Stomach (tissue), 9 donors: ENCODE measurements around the gene XRN1. TPM values are rescaled to one million over a fixed set of nuclear protein-coding genes. Genes with fewer than 3 reads are reported as not detected.

Experiments used
- DNase-seq, 2 donors: peaks; one replicate each; pipeline versions ENCODE4 v3.0.0 to v3.0.0-alpha.2; 2013 to 2019
- H3K27ac ChIP-seq, 5 donors: fragments of 200-600 bp in 4 of 5; sonication (generic) in 4 of 5; one replicate each; pipeline ENCODE4 v1.5.1; 2013 to 2019; ENCODE audit warnings: mild to moderate bottlenecking in 1 of 5, moderate library complexity in 1 of 5
- H3K27me3 ChIP-seq, 3 donors: fragments of 200-600 bp; sonication (generic); one replicate each; pipeline ENCODE4 v1.5.1; 2017 to 2019; ENCODE audit warnings: mixed run types in 1 of 3
- H3K36me3 ChIP-seq, 4 donors: fragments of 200-600 bp; sonication (generic); 1 replicate in 3 of 4; 2 replicates in 1 of 4; pipeline ENCODE4 v1.5.1; 2016 to 2019
- H3K4me1 ChIP-seq, 4 donors: fragments of 200-600 bp; sonication (generic); one replicate each; pipeline ENCODE4 v1.5.1; 2016 to 2019
- H3K4me3 ChIP-seq, 4 donors: fragments of 200-600 bp; sonication (generic) in 3 of 4; one replicate each; pipeline ENCODE4 v1.5.1; 2016 to 2019; ENCODE audit warnings: mild to moderate bottlenecking in 1 of 4
- H3K9me3 ChIP-seq, 4 donors: fragments of 200-600 bp; sonication (generic); one replicate each; pipeline ENCODE4 v1.5.1; 2016 to 2019
- EP300 ChIP-seq: sonication (generic); formaldehyde crosslinking; IDR thresholded peaks from one replicate; pipeline ENCODE4 v1.6.1; 2017; ENCODE audit warnings: antibody characterized with exemption
- POLR2A ChIP-seq, 4 donors: fragments of 450-650 bp; IDR thresholded peaks; one replicate each; pipeline ENCODE4 v1.6.1; 2016; ENCODE audit warnings: antibody characterized with exemption in 4 of 4, control low read depth in 2 of 4, mild to moderate bottlenecking in 1 of 4, moderate library complexity in 1 of 4
- POLR2AphosphoS5 ChIP-seq, 3 donors: sonication (generic); formaldehyde crosslinking; IDR thresholded peaks; one replicate each; pipeline ENCODE4 v1.6.1; 2016; ENCODE audit warnings: antibody characterized with exemption in 3 of 3
- WGBS, 5 donors: extraction: QIAGEN DNeasy Blood & Tissue Kit in 3 of 5; methylation state at CpG; one replicate each; pipeline versions ENCODE4 v1.1.5 to v1.1.7; 2013 to 2018; 5-methylcytosine and 5-hydroxymethylcytosine counted together
- intact Hi-C: fragments of 100-400 bp; cut with DNase I; formaldehyde crosslinking; loops from one replicate; pipeline ENCODE4 v1.15.1; 2023; ENCODE audit warnings: low total_unique reads
- polyA plus RNA-seq, 3 donors: library from polyadenylated mRNA; stranded (reverse); fragments of 200-250 nt; gene quantifications; one replicate each; pipeline ENCODE4 v1.2.3, GENCODE V29; 2013
- total RNA-seq, 5 donors: library from RNA; depleted of rRNA; stranded (reverse); fragments of >200 nt; gene quantifications; one replicate each; pipeline versions ENCODE4 v1.1.0 to v1.2.3, GENCODE V29; 2014 to 2016
- TF ChIP-seq, protein P1 (sequence below), 7 experiments: fragments of 450-650 bp in 4 of 7; fragments of 200-600 bp in 3 of 7; sonication (generic) in 3 of 7; IDR thresholded peaks; one replicate each; pipeline ENCODE4 v1.5.1; 2016 to 2019; ENCODE audit warnings: antibody characterized with exemption in 7 of 7, control low read depth in 2 of 7, mild to moderate bottlenecking in 1 of 7
- donor health status: healthy with polysubstance abuse.
- donor health status: Bipolar disorder and iron deficiency.
- donor health status: healthy.

The XRN1 gene
- total and polyA plus RNA-seq, 8 donors: 2.3 to 122 (median 25.9) TPM

DNA sequence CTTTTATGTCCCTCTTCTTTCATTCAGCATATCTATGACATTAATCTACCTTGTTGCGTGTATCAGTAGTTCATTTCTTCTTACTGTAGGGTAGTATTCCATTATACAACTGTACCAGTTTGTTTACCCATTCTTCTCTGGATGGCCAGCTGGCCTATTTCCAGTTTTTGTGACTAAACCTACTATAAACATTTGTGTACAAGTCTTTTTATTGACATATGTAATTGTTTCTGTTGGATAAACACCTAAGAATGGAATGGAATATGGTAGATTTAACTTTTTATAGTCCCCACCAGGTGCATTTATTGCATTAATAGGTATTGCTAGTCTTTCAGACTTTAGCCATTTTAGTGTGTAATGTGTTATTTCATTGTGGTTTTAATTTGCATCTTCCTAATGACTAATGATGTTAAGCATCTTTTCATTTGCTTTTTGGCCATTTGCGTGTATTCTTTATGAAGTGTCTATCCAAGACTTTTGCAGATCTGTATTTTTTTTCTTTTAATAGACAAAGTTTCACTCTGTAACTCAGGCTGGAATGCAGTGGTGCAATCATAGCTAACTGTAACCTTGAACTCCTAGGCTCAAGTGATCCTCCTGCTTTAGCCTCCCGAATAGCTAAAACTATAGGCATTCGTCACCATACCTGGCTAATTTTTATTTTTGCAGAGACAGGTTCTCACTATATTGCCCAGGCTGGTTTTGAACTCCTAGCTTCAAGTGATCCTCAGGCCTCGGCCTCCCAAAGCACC is 41.9 kb upstream of the XRN1 start:
- no peaks in the 10 kb centered on the region for H3K4me1 ChIP-seq
- H3K27ac ChIP-seq: no peak overlapping the region
- peaks cover 12 to 96% (median 91%) of the 10 kb centered on the region in 4 donors for H3K36me3 ChIP-seq
- no peak overlapping the region for H3K4me3 ChIP-seq
- TF ChIP-seq EP300: no peak
- TF ChIP-seq, protein P1, sequence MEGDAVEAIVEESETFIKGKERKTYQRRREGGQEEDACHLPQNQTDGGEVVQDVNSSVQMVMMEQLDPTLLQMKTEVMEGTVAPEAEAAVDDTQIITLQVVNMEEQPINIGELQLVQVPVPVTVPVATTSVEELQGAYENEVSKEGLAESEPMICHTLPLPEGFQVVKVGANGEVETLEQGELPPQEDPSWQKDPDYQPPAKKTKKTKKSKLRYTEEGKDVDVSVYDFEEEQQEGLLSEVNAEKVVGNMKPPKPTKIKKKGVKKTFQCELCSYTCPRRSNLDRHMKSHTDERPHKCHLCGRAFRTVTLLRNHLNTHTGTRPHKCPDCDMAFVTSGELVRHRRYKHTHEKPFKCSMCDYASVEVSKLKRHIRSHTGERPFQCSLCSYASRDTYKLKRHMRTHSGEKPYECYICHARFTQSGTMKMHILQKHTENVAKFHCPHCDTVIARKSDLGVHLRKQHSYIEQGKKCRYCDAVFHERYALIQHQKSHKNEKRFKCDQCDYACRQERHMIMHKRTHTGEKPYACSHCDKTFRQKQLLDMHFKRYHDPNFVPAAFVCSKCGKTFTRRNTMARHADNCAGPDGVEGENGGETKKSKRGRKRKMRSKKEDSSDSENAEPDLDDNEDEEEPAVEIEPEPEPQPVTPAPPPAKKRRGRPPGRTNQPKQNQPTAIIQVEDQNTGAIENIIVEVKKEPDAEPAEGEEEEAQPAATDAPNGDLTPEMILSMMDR (IDR thresholded peaks at IDR 0.05): no peak
- TF ChIP-seq POLR2A (IDR thresholded peaks at IDR 0.05): no peak
- TF ChIP-seq POLR2AphosphoS5 (IDR thresholded peaks at IDR 0.05): no peak
- 93 to 99% (median 95%) methylated on average over 5 of the region's 5 CpGs for WGBS, 5 donors
- intact Hi-C loops: no loop called here
- H3K9me3 ChIP-seq: no peaks in the 10 kb centered on the region
- DNase-seq: no peak
- no peaks in the 10 kb centered on the region for H3K27me3 ChIP-seq

DNA sequence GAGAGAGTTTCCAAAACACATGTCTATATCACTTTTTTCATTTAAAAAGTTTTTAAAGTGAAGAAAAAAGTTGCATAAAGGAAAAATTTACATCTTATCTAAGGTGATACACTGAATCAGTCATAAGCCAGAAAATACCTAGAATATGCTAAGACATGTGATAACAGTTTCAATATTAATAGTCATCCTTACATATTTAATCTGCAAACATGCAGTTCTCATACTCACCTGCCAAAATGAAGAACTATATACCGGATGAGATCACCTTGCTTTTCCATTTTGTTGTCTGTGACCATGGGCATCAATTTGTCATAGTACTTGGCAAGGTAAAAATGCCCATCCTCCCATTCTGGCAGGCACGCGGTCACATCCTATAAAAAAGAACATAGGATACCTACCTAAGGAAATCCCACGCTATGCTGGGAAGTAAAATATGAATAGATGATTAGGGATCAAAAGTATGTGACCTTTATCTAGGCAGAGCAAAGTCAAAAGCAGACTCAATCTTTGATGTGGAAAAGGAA is 37.1 kb upstream of the XRN1 start:
- no peak overlapping the region for H3K4me3 ChIP-seq
- no peak overlapping the region for H3K27ac ChIP-seq
- no peak for DNase-seq
- peaks cover 8 to 20% (median 15%) of the 10 kb centered on the region in 4 donors for H3K9me3 ChIP-seq
- TF ChIP-seq POLR2AphosphoS5 (IDR thresholded peaks at IDR 0.05): no peak
- TF ChIP-seq, protein P1 (IDR thresholded peaks at IDR 0.05): no peak
- no peak for TF ChIP-seq POLR2A (IDR thresholded peaks at IDR 0.05)
- no peak for TF ChIP-seq EP300
- peaks cover 41 to 99% (median 92%) of the 10 kb centered on the region in 4 donors for H3K36me3 ChIP-seq
- intact Hi-C loops: no loop called here
- H3K27me3 ChIP-seq: no peaks in the 10 kb centered on the region
- no peaks in the 10 kb centered on the region for H3K4me1 ChIP-seq
- 94 to 99% (median 96%) methylated on average over 4 of the region's 4 CpGs for WGBS, 5 donors

DNA sequence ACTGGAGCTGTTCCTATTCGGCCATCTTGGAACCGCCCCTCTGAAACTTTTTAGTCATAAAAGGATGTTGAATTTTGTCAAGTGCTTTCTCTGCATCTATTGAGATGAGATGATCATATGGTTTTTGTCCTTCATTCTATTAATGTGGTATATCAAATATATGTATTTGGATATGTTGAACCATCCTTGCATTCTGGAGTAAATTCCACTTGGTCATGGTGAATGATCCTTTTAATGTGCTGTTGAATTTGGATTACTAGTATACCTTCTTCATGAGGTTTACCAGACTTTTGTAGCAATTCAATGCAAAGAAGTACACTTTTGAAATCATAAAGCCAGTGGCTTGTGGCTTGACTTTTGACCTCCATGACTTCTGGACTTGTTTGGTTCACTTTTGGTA is 33.4 kb upstream of the XRN1 start:
- intact Hi-C loops: no loop called here
- peaks cover 8 to 21% (median 15%) of the 10 kb centered on the region in 4 donors for H3K9me3 ChIP-seq
- no peaks in the 10 kb centered on the region for H3K4me1 ChIP-seq
- WGBS, 5 donors: 96 to 100% (median 98%) methylated on average over 2 of the region's 2 CpGs
- no peak for TF ChIP-seq EP300
- TF ChIP-seq, protein P1 (IDR thresholded peaks at IDR 0.05): no peak
- TF ChIP-seq POLR2A (IDR thresholded peaks at IDR 0.05): no peak
- no peak for TF ChIP-seq POLR2AphosphoS5 (IDR thresholded peaks at IDR 0.05)
- H3K4me3 ChIP-seq: no peak overlapping the region
- no peak for DNase-seq
- peaks cover 38 to 63% (median 61%) of the 10 kb centered on the region in 4 donors for H3K36me3 ChIP-seq
- no peaks in the 10 kb centered on the region for H3K27me3 ChIP-seq
- no peak overlapping the region for H3K27ac ChIP-seq

DNA sequence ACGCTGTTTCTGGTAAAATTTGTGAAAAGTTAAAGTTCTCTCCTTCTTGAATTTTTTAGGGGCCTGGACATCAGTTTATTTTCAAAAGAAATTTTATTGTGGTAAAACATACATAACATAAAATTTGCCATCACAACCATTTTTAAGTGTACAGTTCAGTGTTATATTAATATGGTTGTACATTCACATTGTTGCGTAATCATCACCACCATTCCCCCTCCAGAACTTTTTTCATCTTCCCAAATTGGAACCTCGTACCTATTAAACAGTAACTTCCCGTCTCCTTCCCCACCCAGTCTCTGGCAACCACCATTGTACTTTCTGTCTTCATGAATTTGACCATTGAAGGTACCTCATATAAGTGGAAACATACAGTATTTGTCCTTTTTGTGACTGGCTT is 23.0 kb upstream of the XRN1 start:
- Histone ChIP-seq H3K9me3 (peaks cover 0 to 10% (median 8%) of the 10 kb centered on the region in 4 donors), H3K4me1 (no peaks in the 10 kb centered on the region), H3K36me3 (peaks cover 0 to 10% (median 3%) of the 10 kb centered on the region in 4 donors), H3K27me3 (no peaks in the 10 kb centered on the region), H3K27ac (no peak overlapping the region), H3K4me3 (no peak overlapping the region)
- no peak for DNase-seq
- TF ChIP-seq EP300: no peak
- TF ChIP-seq POLR2A (IDR thresholded peaks at IDR 0.05): no peak
- TF ChIP-seq POLR2AphosphoS5 (IDR thresholded peaks at IDR 0.05): no peak
- TF ChIP-seq, protein P1 (IDR thresholded peaks at IDR 0.05): no peak
- intact Hi-C loops: no loop called here
- WGBS, 5 donors: 94 to 99% (median 97%) methylated on average over 4 of the region's 4 CpGs
